ENCODE results near the gene MUC16. TPM values are rescaled to one million over a fixed set of nuclear protein-coding genes. Genes with fewer than 3 reads are reported as not detected.
"Not testable (repeated sequence)": the region's sequence is repeated elsewhere in the genome, so short reads cannot be mapped to it uniquely, and the experiment has no call there.

MUC16 gene
- polyA plus RNA-seq (2013, experiment 1 of 2), result 0.01 TPM
- 0.03 TPM for polyA plus RNA-seq (2013, experiment 2 of 2)

- no CpG with 5 or more reads among the region's 20 CpGs for WGBS (ENCODE audit: extremely low coverage, insufficient coverage, low lambda C conversion rate)
Observed at GRCh38 chr19:9009935-9010651, at the start of gene MUC16. TSS of gene MUC16 (minus strand) at chr19:9010409.

GRCh38 chr19:9058905-9059667, 48.9 kb upstream of the MUC16 start:
- no peak overlapping the region for H3K4me3 ChIP-seq (ENCODE audit: low read length)
- no peaks in the 10 kb centered on the region for H3K36me3 ChIP-seq (ENCODE audit: control insufficient read depth, insufficient read depth, low read length)
- no peak overlapping the region for H2BK120ac ChIP-seq (ENCODE audit: low read depth, low read length)
- H3K27ac ChIP-seq (ENCODE audit: low read depth, low read length), result no peak overlapping the region
- no peak for DNase-seq
- no CpG with 5 or more reads among the region's 12 CpGs for WGBS (ENCODE audit: extremely low coverage, insufficient coverage, low lambda C conversion rate)
- H2BK15ac ChIP-seq (replicated peaks; ENCODE audit: low read depth), result no peak overlapping the region
- H4K5ac ChIP-seq (ENCODE audit: low read length), result no peak overlapping the region
- no peak overlapping the region for H2BK5ac ChIP-seq (ENCODE audit: low read length)
- H3K27me3 ChIP-seq (ENCODE audit: insufficient read depth, low read length, poor library complexity), result no peaks in the 10 kb centered on the region
- H3K4ac ChIP-seq (ENCODE audit: low read depth, low read length), result no peak overlapping the region
- H4K8ac ChIP-seq (ENCODE audit: low read depth, low read length), result no peak overlapping the region
- H3K23ac ChIP-seq (ENCODE audit: low read length), result no peak overlapping the region
- no peaks in the 10 kb centered on the region for H3K79me2 ChIP-seq (ENCODE audit: control insufficient read depth, insufficient read depth, low read length)
- no peaks in the 10 kb centered on the region for H3K79me1 ChIP-seq (ENCODE audit: low read length)
- H3K4me1 ChIP-seq (ENCODE audit: control insufficient read depth, low read depth, low read length), result no peaks in the 10 kb centered on the region
- H3K4me2 ChIP-seq (ENCODE audit: low read length), result no peak overlapping the region
- no peak overlapping the region for H2AK5ac ChIP-seq (ENCODE audit: low read length)
- no peak overlapping the region for H3K56ac ChIP-seq (ENCODE audit: low read length)
- H3K9ac ChIP-seq (ENCODE audit: low read length), result no peak overlapping the region
- H3K18ac ChIP-seq (ENCODE audit: low read length), result no peak overlapping the region

More at GRCh38 chr19:9009935-9010651, at the start of gene MUC16:
- no peak within 1 kb of the TSS for H3K4me3 ChIP-seq (ENCODE audit: low read length)
- no peak within 1 kb of the TSS for H2BK120ac ChIP-seq (ENCODE audit: low read depth, low read length)
- H3K4me2 ChIP-seq (ENCODE audit: low read length), result no peak within 1 kb of the TSS
- no peak within 1 kb of the TSS for H3K56ac ChIP-seq (ENCODE audit: low read length)
- H3K4ac ChIP-seq (ENCODE audit: low read depth, low read length), result no peak within 1 kb of the TSS
- H4K5ac ChIP-seq (ENCODE audit: low read length), result no peak within 1 kb of the TSS
- no peak within 1 kb of the TSS for H3K23ac ChIP-seq (ENCODE audit: low read length)
- no peak within 1 kb of the TSS for H2AK5ac ChIP-seq (ENCODE audit: low read length)
- H3K18ac ChIP-seq (ENCODE audit: low read length), result no peak within 1 kb of the TSS
- H3K27ac ChIP-seq (ENCODE audit: low read depth, low read length), result no peak within 1 kb of the TSS
- H2BK5ac ChIP-seq (ENCODE audit: low read length), result no peak within 1 kb of the TSS
- no peak for DNase-seq
- no peaks in the 10 kb centered on the region for H3K79me2 ChIP-seq (ENCODE audit: control insufficient read depth, insufficient read depth, low read length)
- no peaks in the 10 kb centered on the region for H3K36me3 ChIP-seq (ENCODE audit: control insufficient read depth, insufficient read depth, low read length)
- H3K4me1 ChIP-seq (ENCODE audit: control insufficient read depth, low read depth, low read length), result no peaks in the 10 kb centered on the region
- H3K79me1 ChIP-seq (ENCODE audit: low read length), result no peaks in the 10 kb centered on the region
- no peak within 1 kb of the TSS for H3K9ac ChIP-seq (ENCODE audit: low read length)
- no peak within 1 kb of the TSS for H2BK15ac ChIP-seq (replicated peaks; ENCODE audit: low read depth)
- H3K27me3 ChIP-seq (ENCODE audit: insufficient read depth, low read length, poor library complexity), result no peaks in the 10 kb centered on the region
- peak within 1 kb of the TSS; percentile 84 for H4K8ac ChIP-seq (ENCODE audit: low read depth, low read length)

GRCh38 chr19:9057505-9058258, 47.5 kb upstream of the MUC16 start:
- Histone ChIP-seq H4K5ac (ENCODE audit: low read length) (no peak overlapping the region), H3K27me3 (ENCODE audit: insufficient read depth, low read length, poor library complexity) (no peaks in the 10 kb centered on the region), H2AK5ac (ENCODE audit: low read length) (no peak overlapping the region), H3K4me1 (ENCODE audit: control insufficient read depth, low read depth, low read length) (no peaks in the 10 kb centered on the region), H4K8ac (ENCODE audit: low read depth, low read length) (no peak overlapping the region), H3K56ac (ENCODE audit: low read length) (no peak overlapping the region), H3K9ac (ENCODE audit: low read length) (no peak overlapping the region), H3K79me1 (ENCODE audit: low read length) (no peaks in the 10 kb centered on the region), H2BK15ac (replicated peaks; ENCODE audit: low read depth) (no peak overlapping the region), H3K36me3 (ENCODE audit: control insufficient read depth, insufficient read depth, low read length) (no peaks in the 10 kb centered on the region), H3K27ac (ENCODE audit: low read depth, low read length) (no peak overlapping the region), H3K18ac (ENCODE audit: low read length) (no peak overlapping the region), H3K23ac (ENCODE audit: low read length) (no peak overlapping the region), H3K79me2 (ENCODE audit: control insufficient read depth, insufficient read depth, low read length) (no peaks in the 10 kb centered on the region), H2BK120ac (ENCODE audit: low read depth, low read length) (no peak overlapping the region), H3K4ac (ENCODE audit: low read depth, low read length) (no peak overlapping the region), H3K4me3 (ENCODE audit: low read length) (no peak overlapping the region), H2BK5ac (ENCODE audit: low read length) (no peak overlapping the region), H3K4me2 (ENCODE audit: low read length) (no peak overlapping the region)
- WGBS (ENCODE audit: extremely low coverage, insufficient coverage, low lambda C conversion rate), result no CpG with 5 or more reads among the region's 4 CpGs
- no peak for DNase-seq

GRCh38 chr19:9056131-9056530, 45.9 kb upstream of the MUC16 start:
- H3K4me3 ChIP-seq (ENCODE audit: low read length); H3K79me1 ChIP-seq (ENCODE audit: low read length); DNase-seq; H3K18ac ChIP-seq (ENCODE audit: low read length); H3K36me3 ChIP-seq (ENCODE audit: control insufficient read depth, insufficient read depth, low read length); H2AK5ac ChIP-seq (ENCODE audit: low read length); H2BK15ac ChIP-seq (replicated peaks; ENCODE audit: low read depth); H3K9ac ChIP-seq (ENCODE audit: low read length); H3K27ac ChIP-seq (ENCODE audit: low read depth, low read length); H3K4me2 ChIP-seq (ENCODE audit: low read length); H2BK5ac ChIP-seq (ENCODE audit: low read length); H3K4me1 ChIP-seq (ENCODE audit: control insufficient read depth, low read depth, low read length); H3K23ac ChIP-seq (ENCODE audit: low read length); H3K79me2 ChIP-seq (ENCODE audit: control insufficient read depth, insufficient read depth, low read length); H4K5ac ChIP-seq (ENCODE audit: low read length); H2BK120ac ChIP-seq (ENCODE audit: low read depth, low read length); H3K56ac ChIP-seq (ENCODE audit: low read length); H4K8ac ChIP-seq (ENCODE audit: low read depth, low read length); H3K4ac ChIP-seq (ENCODE audit: low read depth, low read length); H3K27me3 ChIP-seq (ENCODE audit: insufficient read depth, low read length, poor library complexity): not testable (repeated sequence)
- WGBS (ENCODE audit: extremely low coverage, insufficient coverage, low lambda C conversion rate), result no CpG with 5 or more reads among the region's 9 CpGs

- H3K18ac ChIP-seq (ENCODE audit: low read length), result no peak overlapping the region
- H3K36me3 ChIP-seq (ENCODE audit: control insufficient read depth, insufficient read depth, low read length), result no peaks in the 10 kb centered on the region
- no peaks in the 10 kb centered on the region for H3K79me1 ChIP-seq (ENCODE audit: low read length)
- no peak overlapping the region for H4K5ac ChIP-seq (ENCODE audit: low read length)
- no peak overlapping the region for H2AK5ac ChIP-seq (ENCODE audit: low read length)
- peak; percentile 88 for DNase-seq
- peak overlapping the region; percentile 0 for H3K4ac ChIP-seq (ENCODE audit: low read depth, low read length)
- H3K9ac ChIP-seq (ENCODE audit: low read length), result no peak overlapping the region
- H2BK120ac ChIP-seq (ENCODE audit: low read depth, low read length), result no peak overlapping the region
- no peak overlapping the region for H4K8ac ChIP-seq (ENCODE audit: low read depth, low read length)
- no peak overlapping the region for H3K4me3 ChIP-seq (ENCODE audit: low read length)
- no peak overlapping the region for H3K23ac ChIP-seq (ENCODE audit: low read length)
- no peaks in the 10 kb centered on the region for H3K27me3 ChIP-seq (ENCODE audit: insufficient read depth, low read length, poor library complexity)
- no peak overlapping the region for H2BK15ac ChIP-seq (replicated peaks; ENCODE audit: low read depth)
- H3K4me1 ChIP-seq (ENCODE audit: control insufficient read depth, low read depth, low read length), result no peaks in the 10 kb centered on the region
- H3K79me2 ChIP-seq (ENCODE audit: control insufficient read depth, insufficient read depth, low read length), result no peaks in the 10 kb centered on the region
- peak overlapping the region; percentile 73 for H3K56ac ChIP-seq (ENCODE audit: low read length)
- H3K4me2 ChIP-seq (ENCODE audit: low read length), result no peak overlapping the region
- no peak overlapping the region for H2BK5ac ChIP-seq (ENCODE audit: low read length)
- no CpG with 5 or more reads among the region's 8 CpGs for whole genome bisulfite sequencing (ENCODE audit: extremely low coverage, insufficient coverage, low lambda C conversion rate)
- H3K27ac ChIP-seq (ENCODE audit: low read depth, low read length), result peak overlapping the region; percentile 57
Observed at GRCh38 chr19:9054765-9055164, 44.6 kb upstream of the MUC16 start.

All from mesendoderm (in vitro differentiated cells).